Gastrocnemius medialis (tissue), 4 donors: Measurements from ENCODE around the gene ARHGAP6.

Experiments
- POLR2A ChIP-seq, 2 donors: fragments of 450-650 bp; IDR thresholded peaks; one replicate each; pipeline ENCODE4 v1.6.1; 2017; ENCODE audit warnings: antibody characterized with exemption in 2 of 2, mild to moderate bottlenecking in 2 of 2, moderate library complexity in 2 of 2
- TF ChIP-seq, protein P1 (sequence below), 5 experiments: fragments of 450-650 bp in 3 of 5; fragments of 200-600 bp in 2 of 5; sonication (generic) in 2 of 5; IDR thresholded peaks in 4 of 5; conservative IDR thresholded peaks in 1 of 5; 1 replicate in 4 of 5; 2 replicates in 1 of 5; pipeline ENCODE4 v1.5.1; 2016 to 2019; ENCODE audit warnings: antibody characterized with exemption in 5 of 5, mild to moderate bottlenecking in 3 of 5, moderate library complexity in 3 of 5

DNA sequence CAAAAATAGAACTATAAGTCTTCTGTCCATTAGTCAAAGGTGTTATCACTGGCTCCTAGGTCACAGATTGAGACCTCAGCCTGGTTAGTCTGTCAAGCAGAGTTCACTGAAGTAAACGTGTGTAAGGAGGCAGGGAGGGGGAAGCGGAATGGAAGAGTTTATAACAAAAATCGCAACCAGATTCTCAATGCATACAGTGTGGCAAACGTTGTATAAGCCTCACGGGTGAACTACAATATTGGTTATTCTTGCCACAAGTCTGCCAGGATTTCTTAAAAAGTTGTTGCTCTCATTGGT, 257.7 kb downstream of the ARHGAP6 start:
- no peak for TF ChIP-seq POLR2A (IDR thresholded peaks at IDR 0.05)
- TF ChIP-seq, protein P1, sequence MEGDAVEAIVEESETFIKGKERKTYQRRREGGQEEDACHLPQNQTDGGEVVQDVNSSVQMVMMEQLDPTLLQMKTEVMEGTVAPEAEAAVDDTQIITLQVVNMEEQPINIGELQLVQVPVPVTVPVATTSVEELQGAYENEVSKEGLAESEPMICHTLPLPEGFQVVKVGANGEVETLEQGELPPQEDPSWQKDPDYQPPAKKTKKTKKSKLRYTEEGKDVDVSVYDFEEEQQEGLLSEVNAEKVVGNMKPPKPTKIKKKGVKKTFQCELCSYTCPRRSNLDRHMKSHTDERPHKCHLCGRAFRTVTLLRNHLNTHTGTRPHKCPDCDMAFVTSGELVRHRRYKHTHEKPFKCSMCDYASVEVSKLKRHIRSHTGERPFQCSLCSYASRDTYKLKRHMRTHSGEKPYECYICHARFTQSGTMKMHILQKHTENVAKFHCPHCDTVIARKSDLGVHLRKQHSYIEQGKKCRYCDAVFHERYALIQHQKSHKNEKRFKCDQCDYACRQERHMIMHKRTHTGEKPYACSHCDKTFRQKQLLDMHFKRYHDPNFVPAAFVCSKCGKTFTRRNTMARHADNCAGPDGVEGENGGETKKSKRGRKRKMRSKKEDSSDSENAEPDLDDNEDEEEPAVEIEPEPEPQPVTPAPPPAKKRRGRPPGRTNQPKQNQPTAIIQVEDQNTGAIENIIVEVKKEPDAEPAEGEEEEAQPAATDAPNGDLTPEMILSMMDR (IDR thresholded peaks at IDR 0.05 in 4 of 5, conservative IDR thresholded peaks at IDR 0.05 in 1 of 5) = no peak
